ENCODE measurements around the gene PLXNA4. TPM values are rescaled to one million over a fixed set of nuclear protein-coding genes. Genes with fewer than 3 reads are reported as not detected.

The PLXNA4 gene
- polyA plus RNA-seq, 4 donors: 10.5 to 15.5 (median 12.5) TPM

GRCh38 chr7:132164558-132165125, 411.6 kb downstream of the PLXNA4 start:
- DNase-seq (ENCODE audit: low read depth in 4 of 4, low spot score in 2 of 4): no peak

GRCh38 chr7:132162556-132163144, 413.6 kb downstream of the PLXNA4 start:
- no peak for DNase-seq (ENCODE audit: low read depth in 4 of 4, low spot score in 2 of 4)

GRCh38 chr7:132161976-132162375, 414.3 kb downstream of the PLXNA4 start:
- no peak for DNase-seq (ENCODE audit: low read depth in 4 of 4, low spot score in 2 of 4)

GRCh38 chr7:132161533-132161915, 414.7 kb downstream of the PLXNA4 start:
- DNase-seq (ENCODE audit: low read depth in 4 of 4, low spot score in 2 of 4): no peak

GRCh38 chr7:132160611-132161532, 415.4 kb downstream of the PLXNA4 start:
- DNase-seq (ENCODE audit: low read depth in 4 of 4, low spot score in 2 of 4): no peak

GRCh38 chr7:132158841-132159240, 417.4 kb downstream of the PLXNA4 start:
- DNase-seq (ENCODE audit: low read depth in 4 of 4, low spot score in 2 of 4): no peak

- no peak for DNase-seq (ENCODE audit: low read depth in 4 of 4, low spot score in 2 of 4)
Measured at GRCh38 chr7:132158166-132158565, 418.1 kb downstream of the PLXNA4 start.

GRCh38 chr7:132155715-132156114, 420.6 kb downstream of the PLXNA4 start:
- no peak for DNase-seq (ENCODE audit: low read depth in 4 of 4, low spot score in 2 of 4)

GRCh38 chr7:132154695-132155471, 421.4 kb downstream of the PLXNA4 start:
- DNase-seq (ENCODE audit: low read depth in 4 of 4, low spot score in 2 of 4): no peak

- no peak for DNase-seq (ENCODE audit: low read depth in 4 of 4, low spot score in 2 of 4)
Measured at GRCh38 chr7:132154248-132154647, 422.0 kb downstream of the PLXNA4 start.

GRCh38 chr7:132152131-132152889, 424.0 kb downstream of the PLXNA4 start:
- no peak for DNase-seq (ENCODE audit: low read depth in 4 of 4, low spot score in 2 of 4)

- no peak for DNase-seq (ENCODE audit: low read depth in 4 of 4, low spot score in 2 of 4)
Measured at GRCh38 chr7:132150711-132151110, 425.6 kb downstream of the PLXNA4 start.

- no peak for DNase-seq (ENCODE audit: low read depth in 4 of 4, low spot score in 2 of 4)
Measured at GRCh38 chr7:132149436-132150304, 426.6 kb downstream of the PLXNA4 start.

GRCh38 chr7:132148876-132149275, 427.4 kb downstream of the PLXNA4 start:
- DNase-seq (ENCODE audit: low read depth in 4 of 4, low spot score in 2 of 4): no peak

- no peak for DNase-seq (ENCODE audit: low read depth in 4 of 4, low spot score in 2 of 4)
Measured at GRCh38 chr7:132145466-132145865, 430.8 kb downstream of the PLXNA4 start.

GRCh38 chr7:132145063-132145462, 431.2 kb downstream of the PLXNA4 start:
- DNase-seq (ENCODE audit: low read depth in 4 of 4, low spot score in 2 of 4): no peak

GRCh38 chr7:132142006-132142405, 434.3 kb downstream of the PLXNA4 start:
- no peak for DNase-seq (ENCODE audit: low read depth in 4 of 4, low spot score in 2 of 4)

GRCh38 chr7:132141109-132141508, 435.2 kb downstream of the PLXNA4 start:
- DNase-seq (ENCODE audit: low read depth in 4 of 4, low spot score in 2 of 4): no peak

GRCh38 chr7:132140341-132140740, 435.9 kb downstream of the PLXNA4 start:
- no peak for DNase-seq (ENCODE audit: low read depth in 4 of 4, low spot score in 2 of 4)
